Right atrium auricular region (tissue), 2 donors: ENCODE data around the gene SLC6A17. TPM values are rescaled to one million over a fixed set of nuclear protein-coding genes. Genes with fewer than 3 reads are reported as not detected.

Experiments
- DNase-seq: peaks from one replicate; pipeline ENCODE4 v3.0.0-alpha.2; 2019; ENCODE audit warnings: low spot score
- H3K27ac ChIP-seq, 2 donors: fragments of 200-600 bp; sonication (generic); 1 replicate in 1 of 2; 2 replicates in 1 of 2; pipeline ENCODE4 v1.5.1; 2016 to 2019
- H3K27me3 ChIP-seq, 2 donors: fragments of 200-600 bp; sonication (generic); one replicate each; pipeline versions ENCODE4 v1.5.1 to v1.6.0; 2017 to 2019
- H3K36me3 ChIP-seq: fragments of 200-600 bp; sonication (generic); one replicate; pipeline ENCODE4 v1.5.1; 2016
- H3K4me1 ChIP-seq, 2 donors: fragments of 200-600 bp; sonication (generic); one replicate each; pipeline versions ENCODE4 v1.5.1 to v1.6.0; 2017 to 2019
- H3K4me3 ChIP-seq, 2 donors: fragments of 200-600 bp; sonication (generic); 1 replicate in 1 of 2; 2 replicates in 1 of 2; pipeline ENCODE4 v1.5.1; 2017 to 2019; ENCODE audit warnings: mild to moderate bottlenecking in 1 of 2, moderate library complexity in 1 of 2
- H3K9me3 ChIP-seq, 2 donors: fragments of 200-600 bp; sonication (generic); one replicate each; pipeline ENCODE4 v1.5.1; 2019
- total RNA-seq, 2 donors: library from RNA; depleted of rRNA; stranded (reverse); fragments of >200 nt; gene quantifications; one replicate each; pipeline ENCODE4 v1.1.0, GENCODE V29; 2016
- TF ChIP-seq, protein P1 (sequence below), 2 donors: fragments of 200-600 bp; sonication (generic); IDR thresholded peaks; one replicate each; pipeline ENCODE4 v1.5.1; 2019; ENCODE audit warnings: antibody characterized with exemption in 2 of 2

SLC6A17 gene
- total RNA-seq, 2 donors from 2014 or later, result not detected

DNA sequence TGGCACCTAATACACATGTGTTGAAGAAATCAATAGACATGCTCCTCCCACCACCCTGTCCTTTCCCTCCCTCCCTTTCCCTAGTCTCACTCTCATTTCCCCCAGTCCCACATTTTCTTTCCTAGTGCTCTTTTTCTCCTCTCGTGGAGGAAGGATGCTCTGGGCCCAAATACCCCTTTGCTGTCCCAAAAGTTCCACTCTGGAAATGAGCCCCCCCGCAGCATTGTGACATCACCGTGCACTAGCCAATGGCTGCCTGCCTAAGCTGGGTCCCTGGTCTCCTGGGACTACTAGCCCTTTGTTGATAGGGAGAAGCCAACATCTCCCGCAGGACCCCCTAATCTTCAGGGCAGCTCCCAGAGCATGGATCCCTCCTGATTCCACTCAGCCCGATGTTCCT lies 38.2 kb upstream of the SLC6A17 start, which contains the start of gene UBL4B:
UBL4B (plus strand) TSS at position 301 of the 400 bp plus-strand sequence; CDS start at position 393, 92 bp downstream.
- Histone ChIP-seq H3K4me3 (no peak within 1 kb of the TSS), H3K9me3 (no peaks in the 10 kb centered on the region), H3K27ac (no peak within 1 kb of the TSS), H3K36me3 (no peaks in the 10 kb centered on the region), H3K4me1 (no peaks in the 10 kb centered on the region), H3K27me3 (no peaks in the 10 kb centered on the region)
- DNase-seq, result no peak
- TF ChIP-seq, protein P1, sequence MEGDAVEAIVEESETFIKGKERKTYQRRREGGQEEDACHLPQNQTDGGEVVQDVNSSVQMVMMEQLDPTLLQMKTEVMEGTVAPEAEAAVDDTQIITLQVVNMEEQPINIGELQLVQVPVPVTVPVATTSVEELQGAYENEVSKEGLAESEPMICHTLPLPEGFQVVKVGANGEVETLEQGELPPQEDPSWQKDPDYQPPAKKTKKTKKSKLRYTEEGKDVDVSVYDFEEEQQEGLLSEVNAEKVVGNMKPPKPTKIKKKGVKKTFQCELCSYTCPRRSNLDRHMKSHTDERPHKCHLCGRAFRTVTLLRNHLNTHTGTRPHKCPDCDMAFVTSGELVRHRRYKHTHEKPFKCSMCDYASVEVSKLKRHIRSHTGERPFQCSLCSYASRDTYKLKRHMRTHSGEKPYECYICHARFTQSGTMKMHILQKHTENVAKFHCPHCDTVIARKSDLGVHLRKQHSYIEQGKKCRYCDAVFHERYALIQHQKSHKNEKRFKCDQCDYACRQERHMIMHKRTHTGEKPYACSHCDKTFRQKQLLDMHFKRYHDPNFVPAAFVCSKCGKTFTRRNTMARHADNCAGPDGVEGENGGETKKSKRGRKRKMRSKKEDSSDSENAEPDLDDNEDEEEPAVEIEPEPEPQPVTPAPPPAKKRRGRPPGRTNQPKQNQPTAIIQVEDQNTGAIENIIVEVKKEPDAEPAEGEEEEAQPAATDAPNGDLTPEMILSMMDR (IDR thresholded peaks at IDR 0.05), result no peak

GRCh38 chr1:110112656-110113055 lies 37.6 kb upstream of the SLC6A17 start:
- Histone ChIP-seq H3K36me3 (no peaks in the 10 kb centered on the region), H3K4me1 (no peaks in the 10 kb centered on the region), H3K9me3 (no peaks in the 10 kb centered on the region), H3K27me3 (no peaks in the 10 kb centered on the region), H3K27ac (no peak overlapping the region), H3K4me3 (no peak overlapping the region)
- no peak for DNase-seq
- TF ChIP-seq, protein P1 (IDR thresholded peaks at IDR 0.05), result no peak

GRCh38 chr1:110113551-110113950 lies 36.7 kb upstream of the SLC6A17 start:
- TF ChIP-seq, protein P1 (IDR thresholded peaks at IDR 0.05), result no peak
- no peak overlapping the region for H3K27ac ChIP-seq
- no peak for DNase-seq
- H3K9me3 ChIP-seq, result no peaks in the 10 kb centered on the region
- no peaks in the 10 kb centered on the region for H3K27me3 ChIP-seq
- no peak overlapping the region for H3K4me3 ChIP-seq
- H3K36me3 ChIP-seq, result no peaks in the 10 kb centered on the region
- no peaks in the 10 kb centered on the region for H3K4me1 ChIP-seq

GRCh38 chr1:110114173-110114572 lies 36.1 kb upstream of the SLC6A17 start:
- Histone ChIP-seq H3K27me3 (no peaks in the 10 kb centered on the region), H3K4me3 (no peak overlapping the region), H3K27ac (no peak overlapping the region), H3K36me3 (no peaks in the 10 kb centered on the region), H3K9me3 (no peaks in the 10 kb centered on the region), H3K4me1 (no peaks in the 10 kb centered on the region)
- TF ChIP-seq, protein P1 (IDR thresholded peaks at IDR 0.05), result no peak
- no peak for DNase-seq

DNA sequence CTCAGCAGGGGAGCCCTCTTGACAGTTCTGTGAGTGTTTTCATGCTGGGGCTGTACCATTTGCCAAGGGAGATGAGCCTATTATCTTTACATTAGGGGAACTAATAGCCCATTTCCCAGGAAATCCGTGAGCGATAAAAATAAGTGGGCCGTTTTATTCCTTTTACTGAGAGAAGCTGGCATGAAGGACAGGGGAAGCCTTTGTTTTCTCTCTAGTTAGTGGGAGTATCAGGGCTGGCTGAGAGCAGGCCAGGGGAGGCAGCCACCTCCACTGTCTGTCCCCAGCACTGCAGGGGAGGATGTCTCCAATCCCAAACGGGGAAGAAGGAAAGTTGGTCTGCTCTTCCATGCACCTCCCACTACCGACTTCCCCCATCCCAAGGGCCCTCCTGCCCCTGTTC lies 35.5 kb upstream of the SLC6A17 start:
- no peak overlapping the region for H3K27ac ChIP-seq
- no peak overlapping the region for H3K4me3 ChIP-seq
- no peaks in the 10 kb centered on the region for H3K9me3 ChIP-seq
- no peaks in the 10 kb centered on the region for H3K36me3 ChIP-seq
- no peaks in the 10 kb centered on the region for H3K27me3 ChIP-seq
- TF ChIP-seq, protein P1 (IDR thresholded peaks at IDR 0.05), result no peak
- DNase-seq, result no peak
- H3K4me1 ChIP-seq, result no peaks in the 10 kb centered on the region
